HEK293T (cell line): ENCODE data around the gene LILRA5.
"Not testable (repeated sequence)": the region's sequence is repeated elsewhere in the genome, so short reads cannot be mapped to it uniquely, and the experiment has no call there.

Source experiments
- ARNT ChIP-seq: fragments of 450-650 bp; IDR thresholded peaks from 2 replicates; pipeline ENCODE4 v1.6.1; 2017; ENCODE audit warnings: mild to moderate bottlenecking
- BHLHE40 ChIP-seq: fragments of 450-650 bp; IDR thresholded peaks from 2 replicates; pipeline ENCODE4 v1.6.1; 2016; ENCODE audit warnings: mild to moderate bottlenecking, moderate library complexity, borderline replicate concordance
- CTBP1 ChIP-seq: fragments of 450-650 bp; IDR thresholded peaks from 2 replicates; pipeline ENCODE4 v1.6.1; 2016; ENCODE audit warnings: borderline replicate concordance
- FOXK2 ChIP-seq: fragments of 450-650 bp; IDR thresholded peaks from 2 replicates; pipeline ENCODE4 v1.6.1; 2016; ENCODE audit warnings: mild to moderate bottlenecking
- FOXM1 ChIP-seq: fragments of 450-650 bp; IDR thresholded peaks from 2 replicates; pipeline ENCODE4 v1.6.1; 2017; ENCODE audit warnings: mild to moderate bottlenecking, borderline replicate concordance
- HDGF ChIP-seq: fragments of 450-650 bp; IDR thresholded peaks from 2 replicates; pipeline ENCODE4 v1.6.1; 2017; ENCODE audit warnings: antibody characterized with exemption, borderline replicate concordance
- LEF1 ChIP-seq: fragments of 450-650 bp; IDR thresholded peaks from 2 replicates; pipeline ENCODE4 v1.6.1; 2017; ENCODE audit warnings: mild to moderate bottlenecking, borderline replicate concordance
- NFRKB ChIP-seq: fragments of 450-650 bp; IDR thresholded peaks from 2 replicates; pipeline ENCODE4 v1.6.1; 2016; ENCODE audit warnings: mild to moderate bottlenecking, moderate library complexity
- PKNOX1 ChIP-seq: fragments of 450-650 bp; IDR thresholded peaks from 2 replicates; pipeline ENCODE4 v1.6.1; 2016
- SP1 ChIP-seq: fragments of 450-650 bp; IDR thresholded peaks from 2 replicates; pipeline ENCODE4 v1.6.1; 2017
- SUZ12 ChIP-seq: fragments of 450-650 bp; IDR thresholded peaks from 2 replicates; pipeline ENCODE4 v1.6.1; 2016; ENCODE audit warnings: mild to moderate bottlenecking
- TARDBP ChIP-seq: fragments of 450-650 bp; IDR thresholded peaks from 2 replicates; pipeline ENCODE4 v1.6.1; 2016
- ZNF384 ChIP-seq: fragments of 450-650 bp; IDR thresholded peaks from 2 replicates; pipeline ENCODE4 v1.6.1; 2016

DNA sequence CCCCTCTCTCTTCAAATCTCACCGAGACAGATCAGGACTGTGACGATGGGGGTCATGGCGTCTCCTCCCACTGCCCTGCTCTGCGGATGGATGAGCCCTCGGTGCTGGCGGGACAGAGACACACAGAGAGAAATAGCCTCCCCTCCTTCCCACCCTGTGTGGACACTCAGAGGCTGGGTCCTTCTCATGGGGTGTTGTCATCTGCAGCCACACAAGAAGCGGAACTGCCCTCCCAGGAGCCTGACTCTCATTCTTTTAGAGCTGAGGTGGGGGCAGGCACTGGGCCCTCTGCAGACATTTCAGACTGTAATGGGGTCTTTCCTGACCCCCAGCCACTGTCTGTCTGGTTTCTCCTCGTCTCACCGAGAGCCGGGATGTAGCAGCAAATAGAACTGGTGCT, 32.5 kb downstream of the LILRA5 start:
- TF ChIP-seq FOXM1, FOXK2, CTBP1, NFRKB, PKNOX1, SP1, TARDBP, ARNT, LEF1, BHLHE40, SUZ12, HDGF, ZNF384: not testable (repeated sequence)
